Panc1 (cell line): ENCODE data around the gene ESR1. TPM values are rescaled to one million over a fixed set of nuclear protein-coding genes. Genes with fewer than 3 reads are reported as not detected.

Experiments
- ATAC-seq: fragments of 200-7000 bp; cut with Tn5 transposase; 2 replicates; pipeline ENCODE4 v1.9.1; 2020; ENCODE audit warnings: mild to moderate bottlenecking, moderate library complexity
- BruUV-seq: library from RNA; stranded (reverse); fragments of 400-500 nt; replicated peaks from 2 replicates; lab custom pipeline; 2021; lab: Mats Ljungman, UMichigan
- CTCF ChIA-PET: fragments of 300-600 bp; sonication (Branson Sonifier 250); formaldehyde crosslinking; loops from one replicate; lab custom pipeline; 2022; ENCODE audit warnings: antibody characterized with exemption; lab: Charles Lee
- POLR2A ChIA-PET: fragments of 300-600 bp; sonication (Branson Sonifier 250); formaldehyde crosslinking; loops from one replicate; lab custom pipeline; 2022; ENCODE audit warnings: antibody characterized with exemption; lab: Charles Lee
- DNase-seq: peaks from one replicate; pipeline ENCODE4 v3.0.0-alpha.2; 2010; ENCODE audit warnings: low read depth, low spot score
- H3K27ac ChIP-seq: 2 replicates; pipeline ENCODE4 v1.5.1; 2011; ENCODE audit warnings: mild to moderate bottlenecking, low read length, inconsistent platforms
- H3K27me3 ChIP-seq: fragments of 200-500 bp; sonication (Bioruptor generic); 2 replicates; pipeline ENCODE4 v1.6.0; 2014; ENCODE audit warnings: low read length, inconsistent platforms; ENCODE audit not compliant: control insufficient read depth, insufficient read depth
- H3K36me3 ChIP-seq: fragments of 200-500 bp; sonication (Bioruptor generic); 2 replicates; pipeline ENCODE4 v1.5.1; 2014; ENCODE audit warnings: inconsistent platforms, mild to moderate bottlenecking, low read length, moderate library complexity; ENCODE audit not compliant: control insufficient read depth, insufficient read depth
- H3K4me1 ChIP-seq: 2 replicates; pipeline ENCODE4 v1.5.1; 2011; ENCODE audit warnings: inconsistent platforms, mild to moderate bottlenecking, low read length, moderate library complexity; ENCODE audit not compliant: control insufficient read depth, insufficient read depth
- H3K4me3 ChIP-seq, 2 experiments: 2 replicates each; pipeline ENCODE4 v1.5.1; 2011 to 2012; ENCODE audit warnings: low read depth in 2 of 2, low read length in 2 of 2, mild to moderate bottlenecking in 2 of 2, inconsistent platforms in 1 of 2, moderate library complexity in 1 of 2
- H3K9me3 ChIP-seq: fragments of 200-500 bp; sonication (Bioruptor generic); 2 replicates; pipeline ENCODE4 v1.5.1; 2014; ENCODE audit warnings: low read depth, mild to moderate bottlenecking, inconsistent platforms, low read length, moderate library complexity; ENCODE audit not compliant: control insufficient read depth, insufficient read depth
- POLR2AphosphoS5 ChIP-seq: IDR thresholded peaks from 2 replicates; pipeline ENCODE4 v1.6.1; 2012; ENCODE audit warnings: mild to moderate bottlenecking, low read depth, low read length, moderate library complexity
- SIN3A ChIP-seq: IDR thresholded peaks from 2 replicates; pipeline ENCODE4 v1.6.1; 2012; ENCODE audit warnings: low read depth, mild to moderate bottlenecking, low read length, moderate library complexity, borderline replicate concordance; ENCODE audit not compliant: insufficient read depth
- TCF7L2 ChIP-seq: IDR thresholded peaks from 2 replicates; pipeline ENCODE4 v1.6.1; 2011; ENCODE audit warnings: mild to moderate bottlenecking, low read depth, low read length, inconsistent platforms
- in situ Hi-C: cut with HindIII; loops from 2 replicates; pipeline ENCODE4 v1.10.0; 2016; ENCODE audit warnings: low sequenced_read_pairs, low pct_unique_long_range_greater_than_20kb
- intact Hi-C: fragments of 100-400 bp; cut with micrococcal nuclease; formaldehyde crosslinking; loops from one replicate; pipeline ENCODE4 v1.10.0; 2022; ENCODE audit not compliant: unreplicated experiment
- total RNA-seq: library from RNA; stranded (reverse); gene quantifications from one replicate; pipeline ENCODE4 v1.2.1, GENCODE V29; 2021; ENCODE audit not compliant: unreplicated experiment
- TF ChIP-seq, protein P1 (sequence below): fragments of 450-650 bp; IDR thresholded peaks from 2 replicates; pipeline ENCODE4 v1.5.1; 2017; ENCODE audit warnings: mild to moderate bottlenecking
- TF ChIP-seq, protein P2 (sequence below), 2 experiments: IDR thresholded peaks; 2 replicates each; pipeline ENCODE4 v1.6.1; 2011 to 2012; ENCODE audit warnings: low read depth in 2 of 2, control low read depth in 1 of 2, low read length in 1 of 2, mild to moderate bottlenecking in 1 of 2, moderate library complexity in 1 of 2; ENCODE audit not compliant: insufficient read depth in 1 of 2

Gene ESR1
- total RNA-seq, 1 experiment from 2014 or later, result 0.03 TPM

- no peak for ATAC-seq
- intact Hi-C loops (no loop called here), in situ Hi-C loops (no loop called here)
- Histone ChIP-seq H3K27me3 (peaks cover 25% of the 10 kb centered on the region), H3K27ac (no peak overlapping the region), H3K9me3 (no peaks in the 10 kb centered on the region), H3K4me1 (no peaks in the 10 kb centered on the region), H3K36me3 (no peaks in the 10 kb centered on the region), H3K4me3 (no peak overlapping the region)
- TF ChIP-seq, protein P1, sequence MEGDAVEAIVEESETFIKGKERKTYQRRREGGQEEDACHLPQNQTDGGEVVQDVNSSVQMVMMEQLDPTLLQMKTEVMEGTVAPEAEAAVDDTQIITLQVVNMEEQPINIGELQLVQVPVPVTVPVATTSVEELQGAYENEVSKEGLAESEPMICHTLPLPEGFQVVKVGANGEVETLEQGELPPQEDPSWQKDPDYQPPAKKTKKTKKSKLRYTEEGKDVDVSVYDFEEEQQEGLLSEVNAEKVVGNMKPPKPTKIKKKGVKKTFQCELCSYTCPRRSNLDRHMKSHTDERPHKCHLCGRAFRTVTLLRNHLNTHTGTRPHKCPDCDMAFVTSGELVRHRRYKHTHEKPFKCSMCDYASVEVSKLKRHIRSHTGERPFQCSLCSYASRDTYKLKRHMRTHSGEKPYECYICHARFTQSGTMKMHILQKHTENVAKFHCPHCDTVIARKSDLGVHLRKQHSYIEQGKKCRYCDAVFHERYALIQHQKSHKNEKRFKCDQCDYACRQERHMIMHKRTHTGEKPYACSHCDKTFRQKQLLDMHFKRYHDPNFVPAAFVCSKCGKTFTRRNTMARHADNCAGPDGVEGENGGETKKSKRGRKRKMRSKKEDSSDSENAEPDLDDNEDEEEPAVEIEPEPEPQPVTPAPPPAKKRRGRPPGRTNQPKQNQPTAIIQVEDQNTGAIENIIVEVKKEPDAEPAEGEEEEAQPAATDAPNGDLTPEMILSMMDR, result no peak
- no peak for TF ChIP-seq TCF7L2
- TF ChIP-seq SIN3A, result no peak
- CTCF ChIA-PET, result no interaction called here
- no peak for DNase-seq
- no TSS peak for BruUV-seq
- POLR2A ChIA-PET, result no interaction called here
Observed at GRCh38 chr6:151814614-151815013, 7.1 kb downstream of the ESR1 start.

- ATAC-seq, result no peak
- POLR2A ChIA-PET, result interaction anchor here (0.6 kb wide), 1 partner anchor 1549 kb away, joined by 3 read pairs; no protein-coding TSS in a partner anchor
- Histone ChIP-seq H3K27me3 (no peaks in the 10 kb centered on the region), H3K27ac (no peak overlapping the region), H3K4me3 (no peak overlapping the region), H3K9me3 (no peaks in the 10 kb centered on the region), H3K36me3 (no peaks in the 10 kb centered on the region), H3K4me1 (no peaks in the 10 kb centered on the region)
- CTCF ChIA-PET, result no interaction called here
- no peak for DNase-seq
- intact Hi-C loops (no loop called here), in situ Hi-C loops (no loop called here)
- no TSS peak for BruUV-seq
- TF ChIP-seq SIN3A (no peak), TCF7L2 (no peak), POLR2AphosphoS5 (no peak)
- TF ChIP-seq, protein P1, result no peak
- TF ChIP-seq, protein P2, sequence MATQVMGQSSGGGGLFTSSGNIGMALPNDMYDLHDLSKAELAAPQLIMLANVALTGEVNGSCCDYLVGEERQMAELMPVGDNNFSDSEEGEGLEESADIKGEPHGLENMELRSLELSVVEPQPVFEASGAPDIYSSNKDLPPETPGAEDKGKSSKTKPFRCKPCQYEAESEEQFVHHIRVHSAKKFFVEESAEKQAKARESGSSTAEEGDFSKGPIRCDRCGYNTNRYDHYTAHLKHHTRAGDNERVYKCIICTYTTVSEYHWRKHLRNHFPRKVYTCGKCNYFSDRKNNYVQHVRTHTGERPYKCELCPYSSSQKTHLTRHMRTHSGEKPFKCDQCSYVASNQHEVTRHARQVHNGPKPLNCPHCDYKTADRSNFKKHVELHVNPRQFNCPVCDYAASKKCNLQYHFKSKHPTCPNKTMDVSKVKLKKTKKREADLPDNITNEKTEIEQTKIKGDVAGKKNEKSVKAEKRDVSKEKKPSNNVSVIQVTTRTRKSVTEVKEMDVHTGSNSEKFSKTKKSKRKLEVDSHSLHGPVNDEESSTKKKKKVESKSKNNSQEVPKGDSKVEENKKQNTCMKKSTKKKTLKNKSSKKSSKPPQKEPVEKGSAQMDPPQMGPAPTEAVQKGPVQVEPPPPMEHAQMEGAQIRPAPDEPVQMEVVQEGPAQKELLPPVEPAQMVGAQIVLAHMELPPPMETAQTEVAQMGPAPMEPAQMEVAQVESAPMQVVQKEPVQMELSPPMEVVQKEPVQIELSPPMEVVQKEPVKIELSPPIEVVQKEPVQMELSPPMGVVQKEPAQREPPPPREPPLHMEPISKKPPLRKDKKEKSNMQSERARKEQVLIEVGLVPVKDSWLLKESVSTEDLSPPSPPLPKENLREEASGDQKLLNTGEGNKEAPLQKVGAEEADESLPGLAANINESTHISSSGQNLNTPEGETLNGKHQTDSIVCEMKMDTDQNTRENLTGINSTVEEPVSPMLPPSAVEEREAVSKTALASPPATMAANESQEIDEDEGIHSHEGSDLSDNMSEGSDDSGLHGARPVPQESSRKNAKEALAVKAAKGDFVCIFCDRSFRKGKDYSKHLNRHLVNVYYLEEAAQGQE (IDR thresholded peaks at IDR 0.05; ENCODE audit: insufficient read depth in 1 of 2, low read depth in 2 of 2, low read length in 1 of 2), result no peak
Observed at GRCh38 chr6:151822252-151823111, 15.0 kb downstream of the ESR1 start.
